ENCODE results near the gene CREB3L2.
"Not testable (repeated sequence)": the region's sequence is repeated elsewhere in the genome, so short reads cannot be mapped to it uniquely, and the experiment has no call there.

Gene CREB3L2

GRCh38 chr7:137987563-137987962 lies 14.3 kb downstream of the CREB3L2 start:
- no peak for DNase-seq (ENCODE audit: low spot score)

DNA sequence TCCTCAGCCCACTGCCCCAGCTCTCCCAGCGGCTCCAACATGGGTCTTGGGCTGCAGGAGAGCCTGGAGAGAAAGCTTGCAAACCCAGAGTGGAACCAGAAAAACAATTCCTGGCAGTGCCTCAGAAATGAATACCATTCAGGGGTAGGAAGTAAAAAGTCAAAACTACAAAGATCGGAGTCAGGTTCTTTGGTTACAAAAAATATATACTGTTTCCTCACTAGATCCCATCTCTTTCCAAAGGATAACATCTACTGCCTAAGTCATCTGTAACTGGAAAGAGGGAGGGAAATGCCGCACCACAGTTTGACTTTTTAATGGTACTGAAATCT lies 14.9 kb downstream of the CREB3L2 start:
- DNase-seq (ENCODE audit: low spot score) = no peak

GRCh38 chr7:137986252-137987017 lies 15.5 kb downstream of the CREB3L2 start:
- DNase-seq (ENCODE audit: low spot score) = no peak

DNA sequence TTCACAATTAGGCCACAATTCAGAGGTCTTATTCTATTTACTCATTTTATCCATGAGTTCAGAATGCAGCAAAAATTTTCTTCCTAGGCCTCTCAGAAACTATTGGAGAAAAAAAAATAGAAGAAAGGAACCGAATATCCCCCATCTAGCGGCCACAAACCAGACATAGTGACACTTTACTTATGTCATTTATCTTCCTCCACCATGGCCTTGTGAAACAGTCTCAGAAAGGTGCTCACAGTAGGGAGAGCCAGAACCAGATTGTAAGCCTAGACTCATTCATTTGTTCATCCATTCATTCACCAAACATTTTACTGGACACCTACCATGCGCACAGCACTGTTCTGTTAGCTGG lies 16.0 kb downstream of the CREB3L2 start:
- no peak for DNase-seq (ENCODE audit: low spot score)

DNA sequence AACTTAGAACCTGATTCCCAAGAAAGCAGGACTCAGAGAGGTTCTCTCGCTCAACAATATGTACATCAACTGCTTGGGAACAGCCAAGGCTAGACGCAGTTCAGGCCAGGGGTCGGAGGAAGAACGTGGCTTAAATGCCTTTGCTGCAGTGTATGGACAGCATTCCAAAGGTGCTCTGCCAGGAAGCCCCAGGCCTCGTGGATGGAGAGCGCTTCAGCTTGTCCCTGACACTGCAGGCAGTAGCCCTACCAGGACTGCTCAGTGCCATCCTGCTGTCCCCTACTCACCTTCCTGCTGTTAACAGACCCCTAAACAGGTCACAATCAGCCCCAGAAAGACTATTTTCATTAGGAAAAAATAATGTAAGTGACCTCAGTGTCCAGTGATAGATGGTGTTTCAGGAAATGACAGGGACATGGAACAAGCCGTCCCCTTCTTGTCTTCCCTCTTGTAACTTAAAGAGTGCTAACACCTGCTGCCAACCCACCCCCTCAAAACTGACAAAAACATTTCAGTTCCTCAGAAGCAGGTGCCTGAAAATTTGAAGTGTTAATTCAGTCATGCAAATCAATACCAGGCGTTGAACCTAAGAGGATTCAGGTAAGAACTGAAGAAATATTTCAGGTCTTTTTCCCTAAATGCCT lies 16.5 kb downstream of the CREB3L2 start:
- no peak for DNase-seq (ENCODE audit: low spot score)

DNA sequence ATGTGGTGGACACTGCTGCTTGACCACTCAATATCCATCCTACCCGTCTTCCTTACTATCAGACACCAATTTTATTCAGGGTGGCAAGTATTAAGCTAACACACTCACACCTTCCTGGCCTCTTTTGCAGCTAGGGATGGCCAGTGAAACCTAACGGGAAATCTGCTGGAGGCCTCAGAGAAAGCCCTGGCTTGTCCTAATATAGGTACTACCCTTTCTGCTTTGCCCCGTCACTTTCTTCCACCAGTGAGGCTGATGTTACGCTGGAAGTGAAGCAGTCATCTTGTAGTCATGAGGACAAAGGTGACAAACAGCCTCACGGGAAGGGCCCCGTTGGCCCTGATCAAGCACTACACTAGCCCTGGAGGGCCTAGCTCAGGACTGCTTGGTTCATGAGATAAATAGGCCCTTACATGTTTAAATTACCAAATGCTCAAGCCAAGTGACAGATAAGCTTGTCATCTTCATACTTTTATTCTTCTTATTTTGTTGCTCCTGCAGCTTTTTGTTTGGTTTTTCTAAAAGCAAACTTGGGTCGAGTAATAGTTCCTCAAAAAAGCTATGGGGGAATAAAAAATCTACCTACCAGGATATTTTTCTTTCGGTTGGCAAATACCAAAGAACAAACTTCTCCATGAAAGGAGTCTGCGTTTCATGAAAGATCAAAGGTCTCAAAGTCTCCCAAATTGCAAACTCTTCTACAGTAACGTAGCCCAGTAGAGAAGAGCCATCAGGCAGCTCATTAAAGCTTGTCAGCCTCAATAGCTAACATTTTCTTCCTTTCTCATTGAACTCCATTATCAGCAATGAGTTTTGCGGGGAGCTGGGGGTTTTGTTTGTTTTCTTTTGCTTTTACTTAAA lies 17.5 kb downstream of the CREB3L2 start:
- DNase-seq (ENCODE audit: low spot score) = no peak

- peak; percentile 49 for DNase-seq (ENCODE audit: low spot score)
Measured at GRCh38 chr7:137983323-137984008, 18.4 kb downstream of the CREB3L2 start.

- not testable (repeated sequence) for DNase-seq (ENCODE audit: low spot score)
Measured at GRCh38 chr7:137982394-137982793, 19.5 kb downstream of the CREB3L2 start.

DNA sequence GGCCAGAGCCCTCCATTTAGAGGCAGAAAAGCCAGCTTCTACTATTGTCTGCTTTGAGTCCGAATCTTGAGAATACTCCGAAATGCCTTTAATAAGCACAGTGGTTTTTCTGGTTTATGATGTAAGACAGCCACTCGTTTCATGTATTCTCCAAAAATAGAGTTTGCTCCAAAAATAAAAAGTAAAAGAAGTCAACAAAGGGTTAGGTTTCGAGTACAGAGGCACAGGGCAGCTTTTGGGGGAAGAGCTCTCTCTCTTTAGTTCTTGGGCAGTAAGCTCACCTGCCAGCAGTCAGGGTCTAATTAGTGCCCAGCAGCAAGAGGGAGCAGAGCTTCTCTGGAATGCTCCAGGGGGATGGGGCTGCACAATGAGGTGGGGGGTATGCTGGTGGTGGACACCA lies 20.2 kb downstream of the CREB3L2 start:
- no peak for DNase-seq (ENCODE audit: low spot score)

GRCh38 chr7:137981175-137981574 lies 20.7 kb downstream of the CREB3L2 start:
- no peak for DNase-seq (ENCODE audit: low spot score)

DNA sequence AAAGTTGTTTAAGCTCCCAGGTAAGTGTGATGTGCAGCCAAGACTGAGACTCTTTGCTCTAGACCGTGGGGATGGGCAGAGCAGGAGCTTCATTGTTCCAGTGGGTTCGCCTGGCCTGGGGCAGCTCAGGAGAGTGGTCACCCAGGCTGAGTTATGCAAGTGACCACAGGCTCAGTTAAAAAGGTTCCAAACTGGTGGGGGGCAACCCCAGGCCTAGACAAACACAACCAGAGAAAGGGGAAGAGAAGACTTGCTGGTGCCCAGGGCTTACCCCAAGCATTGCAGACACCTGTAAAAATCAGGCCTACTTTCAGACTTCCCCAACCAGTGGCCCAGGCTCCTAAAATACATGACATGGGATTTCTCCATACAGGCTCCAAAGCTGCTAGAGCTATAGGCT lies 21.6 kb downstream of the CREB3L2 start:
- no peak for DNase-seq (ENCODE audit: low spot score)

DNA sequence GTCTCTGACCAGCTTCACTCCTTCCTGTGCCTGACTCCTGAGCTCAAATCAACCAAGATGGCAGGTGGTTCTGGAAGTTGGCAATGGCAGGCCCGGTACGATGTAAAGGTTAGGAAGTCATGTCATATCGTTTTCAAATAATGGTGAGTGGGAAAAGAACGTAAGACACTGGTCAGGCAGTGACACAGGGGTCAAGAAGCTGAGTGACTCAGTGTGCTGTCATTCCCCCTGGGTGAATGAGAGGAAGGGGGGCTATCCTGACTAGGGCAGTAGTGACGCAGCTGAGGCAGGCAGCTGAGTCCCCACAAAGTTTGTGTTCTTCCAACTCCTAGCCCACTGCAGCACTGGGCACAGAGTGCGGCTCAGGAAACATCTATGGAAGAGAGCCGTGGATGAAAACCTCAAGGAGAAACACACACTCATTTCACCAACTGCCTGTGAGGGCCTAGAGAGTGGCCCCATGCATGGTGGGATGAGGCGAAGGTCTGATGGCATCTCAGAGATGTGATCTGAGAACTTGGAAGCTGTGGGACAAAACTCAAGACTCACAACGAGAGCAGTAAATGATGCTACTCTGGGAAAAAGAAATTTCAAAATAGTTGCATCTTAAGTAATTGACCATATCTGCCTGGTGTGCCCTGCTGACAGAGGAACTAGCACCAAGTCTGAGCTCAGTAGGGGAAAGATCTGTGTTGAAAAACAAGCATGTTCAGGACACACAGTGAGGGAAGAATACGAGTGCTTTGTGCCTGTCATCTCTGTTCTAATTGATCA lies 23.2 kb downstream of the CREB3L2 start:
- DNase-seq (ENCODE audit: low spot score) = no peak

- DNase-seq (ENCODE audit: low spot score) = no peak
Measured at GRCh38 chr7:137977173-137977572, 24.7 kb downstream of the CREB3L2 start.

- DNase-seq (ENCODE audit: low spot score) = no peak
Measured at GRCh38 chr7:137976696-137977095, 25.2 kb downstream of the CREB3L2 start.

DNA sequence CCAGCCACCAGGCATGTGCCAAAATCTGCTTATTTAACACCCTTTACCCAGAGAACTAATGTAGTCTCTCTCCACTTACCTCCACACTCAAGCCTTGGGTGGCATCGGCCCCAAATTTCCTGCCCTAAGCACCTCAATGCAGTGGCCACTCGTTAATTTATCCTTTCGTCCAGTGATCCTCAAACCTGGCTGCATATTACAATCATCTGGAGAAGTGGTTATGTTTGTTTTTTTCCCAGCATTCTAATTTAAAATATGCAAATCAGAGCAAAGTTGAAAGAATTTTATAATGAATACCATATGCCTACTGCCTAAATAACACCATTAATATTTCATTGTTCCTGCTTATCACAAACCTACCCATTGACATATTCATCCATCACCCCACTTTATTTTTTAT lies 25.7 kb downstream of the CREB3L2 start:
- no peak for DNase-seq (ENCODE audit: low spot score)

DNA sequence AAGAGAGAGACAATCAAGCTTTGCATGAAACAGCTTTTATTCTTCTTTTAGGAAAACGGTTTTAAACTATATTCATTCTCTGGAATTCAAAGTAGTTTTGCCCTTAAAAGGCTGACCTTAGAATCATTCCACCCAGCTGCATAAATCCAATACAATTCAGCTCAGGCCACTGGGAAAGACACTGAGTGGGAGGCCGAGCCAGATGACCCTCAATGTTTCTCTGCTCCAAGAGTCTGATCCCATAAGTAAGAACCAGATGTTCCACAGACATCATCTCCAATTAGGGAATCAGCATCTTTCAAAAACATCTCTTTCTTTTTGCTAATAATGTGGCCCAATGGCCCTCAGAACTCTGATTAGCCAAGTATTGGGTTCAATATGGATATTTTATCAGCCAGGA lies 26.1 kb downstream of the CREB3L2 start:
- DNase-seq (ENCODE audit: low spot score) = no peak

- peak; percentile 81 for DNase-seq (ENCODE audit: low spot score)
Measured at GRCh38 chr7:137975221-137975620, 26.7 kb downstream of the CREB3L2 start.

DNA sequence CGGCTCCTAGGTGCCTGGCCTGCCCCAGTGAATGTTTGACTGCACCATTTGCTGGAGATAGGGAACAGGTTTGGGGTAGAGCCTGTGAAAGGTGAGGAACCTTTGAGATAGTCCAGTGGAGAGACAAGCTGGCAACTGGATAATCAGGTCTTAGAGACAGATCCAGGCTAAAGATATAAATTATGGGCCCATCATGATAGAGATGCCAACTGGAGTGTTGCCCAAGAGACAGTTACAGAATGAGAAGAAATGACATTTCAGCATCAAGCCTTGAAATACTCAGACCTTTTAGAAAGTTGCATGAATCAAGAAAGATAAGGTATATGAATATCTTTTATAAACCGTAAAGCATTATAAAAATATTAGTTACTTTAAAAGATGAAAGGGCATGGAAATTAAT lies 27.1 kb downstream of the CREB3L2 start:
- DNase-seq (ENCODE audit: low spot score) = no peak

DNA sequence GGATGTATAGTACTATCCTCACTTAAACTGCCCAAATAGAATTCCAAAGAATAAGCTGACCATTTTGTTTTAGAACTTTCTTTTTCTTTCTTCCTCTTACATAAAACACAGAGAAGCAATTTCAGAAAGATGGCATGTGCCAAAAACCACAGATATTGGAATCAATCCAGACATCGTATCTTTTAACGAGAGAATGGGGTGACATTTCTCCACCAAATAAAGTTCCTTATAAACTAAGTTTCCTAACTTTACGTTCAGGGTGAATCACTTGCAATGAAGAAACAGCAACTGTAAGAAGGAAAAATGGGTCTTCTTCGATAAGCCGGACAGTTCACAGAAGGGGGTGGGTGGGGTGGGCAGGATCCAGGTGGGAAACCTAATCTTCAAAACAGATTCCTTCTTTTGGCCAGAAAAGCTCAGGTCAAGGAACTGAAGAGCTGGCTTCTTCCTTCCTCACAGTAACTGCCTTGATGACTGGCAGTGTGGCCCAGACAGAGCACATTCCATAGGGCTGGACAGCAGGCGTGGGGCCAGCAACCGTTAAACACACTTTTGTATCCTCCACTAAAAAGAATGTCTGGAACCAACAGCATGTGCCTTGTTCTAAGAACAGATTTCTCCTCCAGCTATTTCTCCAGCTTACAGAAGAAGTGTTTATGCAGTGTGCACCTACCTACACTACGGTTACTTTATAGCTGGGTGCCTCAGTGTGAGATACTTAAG lies 31.5 kb downstream of the CREB3L2 start:
- DNase-seq (ENCODE audit: low spot score) = peak; percentile 45

- DNase-seq (ENCODE audit: low spot score) = no peak
Measured at GRCh38 chr7:137969828-137970227, 32.1 kb downstream of the CREB3L2 start.

DNA sequence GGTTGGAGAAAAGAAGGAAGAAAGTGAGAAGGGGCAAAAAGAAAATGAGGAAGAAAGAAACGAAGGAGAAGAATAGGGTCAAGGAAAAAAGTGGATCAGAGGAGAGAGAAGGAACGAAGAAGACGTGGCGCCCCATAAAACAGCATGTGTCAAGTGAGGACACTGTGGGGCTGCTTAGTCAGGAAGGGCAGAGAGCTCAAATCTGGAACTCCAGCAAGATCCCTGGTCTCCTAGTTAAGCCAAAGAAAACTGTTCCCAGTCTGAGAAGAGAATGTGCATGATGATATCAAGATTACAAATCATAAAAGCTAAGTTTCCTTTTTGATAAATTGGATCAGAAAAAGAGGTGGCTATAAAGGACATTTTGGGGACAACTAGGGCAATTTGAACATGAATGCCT lies 33.0 kb downstream of the CREB3L2 start:
- DNase-seq (ENCODE audit: low spot score) = no peak
